Gastrocnemius medialis (tissue), 4 donors: ENCODE measurements around the gene GALNT16. TPM values are rescaled to one million over a fixed set of nuclear protein-coding genes. Genes with fewer than 3 reads are reported as not detected.

Source experiments
- ATAC-seq, 2 donors: fragments of 150-250 bp; one replicate each; pipeline ENCODE4 v1.9.1; 2016
- DNase-seq, 2 donors: peaks; one replicate each; pipeline ENCODE4 v3.0.0-alpha.2; 2019
- H3K27ac ChIP-seq, 4 donors: fragments of 200-600 bp; sonication (generic); 1 replicate in 1 of 4; 2 replicates in 3 of 4; pipeline ENCODE4 v1.5.1; 2016 to 2018; ENCODE audit warnings: mild to moderate bottlenecking in 2 of 4, moderate library complexity in 1 of 4
- H3K27me3 ChIP-seq, 3 donors: fragments of 200-600 bp; sonication (generic) in 2 of 3; 1 replicate in 1 of 3; 2 replicates in 2 of 3; pipeline versions ENCODE4 v1.5.1 to v1.6.0; 2016 to 2019; ENCODE audit warnings: mild to moderate bottlenecking in 1 of 3, moderate library complexity in 1 of 3
- H3K36me3 ChIP-seq, 2 donors: fragments of 200-600 bp; sonication (generic) in 1 of 2; one replicate each; pipeline ENCODE4 v1.5.1; 2017 to 2018
- H3K4me1 ChIP-seq, 2 donors: fragments of 200-600 bp; sonication (generic) in 1 of 2; one replicate each; pipeline ENCODE4 v1.5.1; 2016 to 2017; ENCODE audit warnings: mild to moderate bottlenecking in 2 of 2
- H3K4me3 ChIP-seq, 4 donors: fragments of 200-600 bp; sonication (generic) in 3 of 4; 1 replicate in 1 of 4; 2 replicates in 3 of 4; pipeline ENCODE4 v1.5.1; 2016 to 2019; ENCODE audit warnings: mild to moderate bottlenecking in 2 of 4
- H3K9me3 ChIP-seq, 3 donors: fragments of 200-600 bp; sonication (generic) in 2 of 3; 1 replicate in 1 of 3; 2 replicates in 2 of 3; pipeline ENCODE4 v1.5.1; 2016 to 2019
- CTCF ChIP-seq, 5 experiments: fragments of 450-650 bp in 3 of 5; fragments of 200-600 bp in 2 of 5; sonication (generic) in 2 of 5; IDR thresholded peaks in 4 of 5; conservative IDR thresholded peaks in 1 of 5; 1 replicate in 4 of 5; 2 replicates in 1 of 5; pipeline ENCODE4 v1.5.1; 2016 to 2019; ENCODE audit warnings: antibody characterized with exemption in 5 of 5, mild to moderate bottlenecking in 3 of 5, moderate library complexity in 3 of 5
- POLR2A ChIP-seq, 2 donors: fragments of 450-650 bp; IDR thresholded peaks; one replicate each; pipeline ENCODE4 v1.6.1; 2017; ENCODE audit warnings: antibody characterized with exemption in 2 of 2, mild to moderate bottlenecking in 2 of 2, moderate library complexity in 2 of 2
- in situ Hi-C, 4 donors: fragments of 200-750 bp; cut with MboI; loops; one replicate each; pipeline versions ENCODE4 v1.15.0 to v1.8.0; 2017; ENCODE audit warnings: low sequenced_read_pairs in 4 of 4
- intact Hi-C: fragments of 100-400 bp; cut with DNase I; formaldehyde crosslinking; loops from one replicate; pipeline ENCODE4 v1.15.1; 2023; ENCODE audit warnings: low total_unique reads
- total RNA-seq, 4 donors: library from RNA; depleted of rRNA; stranded (reverse); fragments of >200 nt; gene quantifications; one replicate each; pipeline versions ENCODE4 v1.1.0 to v1.2.3, GENCODE V29; 2016

The GALNT16 gene
- total RNA-seq, 4 donors from 2014 or later, result 0.15 to 2.7 (median 1.7) TPM

DNA sequence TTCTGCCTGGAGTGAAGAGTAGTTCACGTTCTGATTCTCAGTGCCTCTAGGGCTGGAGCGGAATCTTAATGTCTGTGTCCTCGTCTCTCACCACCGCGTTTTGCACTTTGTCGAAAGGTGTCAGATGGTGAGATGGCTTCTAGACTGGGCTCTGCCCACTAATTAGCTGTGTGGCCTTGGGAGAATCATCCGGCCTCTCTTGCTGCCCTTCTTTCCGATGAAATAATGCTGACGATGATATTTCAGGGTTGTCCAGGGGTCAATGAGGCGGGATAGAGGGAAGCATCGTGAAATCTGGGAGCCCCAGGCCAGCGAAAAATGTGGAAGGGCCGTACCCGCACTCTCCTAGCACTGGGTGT is 811 bp upstream of the GALNT16 start:
- TF ChIP-seq POLR2A (IDR thresholded peaks at IDR 0.05) (no peak), CTCF (IDR thresholded peaks at IDR 0.05 in 4 of 5, conservative IDR thresholded peaks at IDR 0.05 in 1 of 5) (no peak)
- no peaks in the 10 kb centered on the region for H3K9me3 ChIP-seq
- H3K27ac ChIP-seq, result no peak overlapping the region
- peaks cover 5 to 7% of the 10 kb centered on the region in 2 donors for H3K4me1 ChIP-seq
- in situ Hi-C loops (no loop called here), intact Hi-C loops (no loop called here)
- ATAC-seq (no peak), DNase-seq (no peak)
- H3K4me3 ChIP-seq, result peak overlapping the region; percentile 57 to 89 (median 60)
- H3K36me3 ChIP-seq, result no peaks in the 10 kb centered on the region
- H3K27me3 ChIP-seq, result peaks cover 31 to 46% (median 36%) of the 10 kb centered on the region in 3 donors

GRCh38 chr14:69260190-69260860 is 367 bp downstream of the GALNT16 start:
- intact Hi-C loops, result loop anchor here (5.0 kb wide), 1 partner anchor 57 kb away; no protein-coding TSS in a partner anchor
- Histone ChIP-seq H3K27ac (peak overlapping the region in 3 of 4 donors; percentile 37 to 56 (median 55)), H3K4me1 (peaks cover 5 to 7% of the 10 kb centered on the region in 2 donors), H3K36me3 (no peaks in the 10 kb centered on the region), H3K27me3 (peaks cover 31 to 46% (median 41%) of the 10 kb centered on the region in 3 donors), H3K4me3 (peak overlapping the region; percentile 57 to 89 (median 60)), H3K9me3 (no peaks in the 10 kb centered on the region)
- no peak for DNase-seq
- in situ Hi-C loops, result no loop called here
- no peak for TF ChIP-seq CTCF (IDR thresholded peaks at IDR 0.05 in 4 of 5, conservative IDR thresholded peaks at IDR 0.05 in 1 of 5)
- no peak for TF ChIP-seq POLR2A (IDR thresholded peaks at IDR 0.05)
- ATAC-seq, result peak in 1 of 2 donors; percentile 11

DNA sequence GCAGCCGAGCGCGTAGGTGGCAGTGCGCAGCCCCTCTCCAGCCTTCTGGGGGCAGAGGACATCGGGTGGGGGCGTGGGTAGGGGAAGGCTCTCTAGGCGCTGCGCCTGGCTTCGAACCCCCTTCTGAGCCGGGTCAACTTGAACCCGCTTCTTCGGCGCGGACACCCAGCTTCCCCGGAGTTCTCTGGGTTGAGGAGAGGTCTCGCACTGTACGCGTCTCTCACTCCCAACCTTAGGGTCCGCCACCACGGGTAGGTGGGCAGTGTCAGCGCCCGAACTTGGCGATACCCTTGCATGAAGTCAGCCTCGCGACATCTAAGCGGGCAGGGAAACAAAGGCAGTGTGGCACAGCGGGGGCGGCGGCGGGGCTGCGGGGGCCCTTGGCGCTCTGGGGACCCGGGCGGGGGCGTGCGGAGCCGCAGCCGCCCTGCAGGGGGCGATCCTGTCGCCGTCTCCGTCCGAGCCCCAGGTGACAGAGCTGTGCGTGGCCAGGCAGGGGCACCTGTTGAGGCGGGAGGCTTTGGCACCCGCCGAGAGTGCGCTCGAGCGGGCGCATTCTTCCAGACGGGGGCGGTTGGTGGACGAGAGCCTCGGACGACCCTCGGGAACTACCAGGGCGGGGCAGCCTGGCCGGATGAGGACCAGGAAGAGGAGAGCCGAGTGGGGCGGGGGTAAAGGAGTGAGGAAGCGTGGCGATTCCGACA is 1.1 kb downstream of the GALNT16 start:
- Histone ChIP-seq H3K4me1 (peaks cover 5 to 7% of the 10 kb centered on the region in 2 donors), H3K4me3 (peak overlapping the region; percentile 57 to 89 (median 60)), H3K27me3 (peaks cover 31 to 46% (median 41%) of the 10 kb centered on the region in 3 donors), H3K27ac (peak overlapping the region; percentile 24 to 56 (median 46)), H3K9me3 (no peaks in the 10 kb centered on the region), H3K36me3 (no peaks in the 10 kb centered on the region)
- in situ Hi-C loops, result no loop called here
- intact Hi-C loops, result loop anchor here (5.0 kb wide), 1 partner anchor 56 kb away; no protein-coding TSS in a partner anchor
- ATAC-seq, result no peak
- TF ChIP-seq POLR2A (IDR thresholded peaks at IDR 0.05) (no peak), CTCF (IDR thresholded peaks at IDR 0.05 in 4 of 5, conservative IDR thresholded peaks at IDR 0.05 in 1 of 5) (peak in 4 of 5 experiments; percentile 51 to 67 (median 57))
- no peak for DNase-seq

DNA sequence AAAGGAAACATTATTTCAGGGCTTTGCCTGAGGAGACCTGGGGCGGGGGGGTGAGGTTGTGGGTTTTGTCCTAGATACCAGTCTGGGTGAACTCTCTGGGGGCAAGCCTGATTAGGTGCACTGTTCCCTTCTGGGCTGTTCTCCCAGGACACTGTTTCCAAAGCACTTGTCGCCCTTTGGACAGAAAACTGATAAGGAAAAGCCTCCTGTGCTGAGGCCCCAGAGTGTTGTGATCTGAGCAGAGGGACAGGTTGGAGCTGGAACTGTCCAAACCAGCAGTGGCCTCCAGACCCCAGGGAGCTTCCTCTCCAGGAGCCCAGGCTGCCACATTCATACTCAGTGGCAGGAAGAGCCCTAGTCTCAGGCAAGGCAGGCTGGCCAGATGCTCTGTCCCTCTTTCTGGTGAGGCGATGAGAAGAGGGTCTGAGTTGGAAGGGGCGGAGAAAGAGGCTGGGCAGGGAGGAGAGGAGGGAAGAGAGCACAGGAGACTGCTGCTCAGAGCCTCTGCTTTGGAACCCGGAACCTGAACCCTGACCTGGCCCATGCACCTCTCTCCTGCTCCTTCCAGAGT is 1.9 kb downstream of the GALNT16 start:
- Histone ChIP-seq H3K27me3 (peaks cover 31 to 46% (median 41%) of the 10 kb centered on the region in 3 donors), H3K36me3 (no peaks in the 10 kb centered on the region), H3K27ac (peak overlapping the region; percentile 29 to 56 (median 46)), H3K9me3 (no peaks in the 10 kb centered on the region), H3K4me1 (peaks cover 5 to 7% of the 10 kb centered on the region in 2 donors), H3K4me3 (peak overlapping the region in 2 of 4 donors; percentile 57)
- DNase-seq (no peak), ATAC-seq (no peak)
- TF ChIP-seq CTCF (IDR thresholded peaks at IDR 0.05 in 4 of 5, conservative IDR thresholded peaks at IDR 0.05 in 1 of 5), result no peak
- no peak for TF ChIP-seq POLR2A (IDR thresholded peaks at IDR 0.05)
- intact Hi-C loops, result loop anchor here (5.0 kb wide), 1 partner anchor 55 kb away; no protein-coding TSS in a partner anchor
- in situ Hi-C loops, result no loop called here
